AG09319 (cell line): Measurements from ENCODE around the gene UPK1A.
A peak's percentile ranks its signal among the peaks of the same experiment; 100 is the strongest.

Experiments used
- DNase-seq: peaks from one replicate; pipeline ENCODE4 v3.0.0-alpha.2; 2010; ENCODE audit warnings: low read depth; ENCODE audit errors: extremely low read depth
- TF ChIP-seq, protein P1 (sequence below): IDR thresholded peaks from 2 replicates; pipeline ENCODE4 v1.5.1; 2011; ENCODE audit warnings: low read depth, mild to moderate bottlenecking, inconsistent platforms, low read length, moderate library complexity

The UPK1A gene

DNA sequence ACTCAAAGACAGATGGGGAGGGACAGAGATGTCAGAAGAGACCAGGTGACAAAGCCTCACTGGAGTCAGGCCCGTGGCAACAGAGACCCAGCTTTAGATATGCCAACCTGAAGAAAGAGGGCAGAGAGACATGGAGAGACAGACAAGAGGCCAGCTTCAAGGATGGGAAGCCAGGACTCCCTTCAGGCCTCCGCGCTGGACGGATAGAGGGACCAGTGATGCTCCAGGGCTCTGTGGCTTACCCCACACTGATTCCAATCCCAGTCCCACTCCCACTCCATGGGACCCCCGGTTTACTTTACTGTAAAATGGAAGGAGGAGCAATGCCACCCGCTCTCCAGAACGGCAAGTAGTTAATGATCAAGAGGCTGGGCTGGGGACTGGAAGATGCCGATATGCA lies 26.5 kb upstream of the UPK1A start:
- DNase-seq: no peak
- TF ChIP-seq, protein P1, sequence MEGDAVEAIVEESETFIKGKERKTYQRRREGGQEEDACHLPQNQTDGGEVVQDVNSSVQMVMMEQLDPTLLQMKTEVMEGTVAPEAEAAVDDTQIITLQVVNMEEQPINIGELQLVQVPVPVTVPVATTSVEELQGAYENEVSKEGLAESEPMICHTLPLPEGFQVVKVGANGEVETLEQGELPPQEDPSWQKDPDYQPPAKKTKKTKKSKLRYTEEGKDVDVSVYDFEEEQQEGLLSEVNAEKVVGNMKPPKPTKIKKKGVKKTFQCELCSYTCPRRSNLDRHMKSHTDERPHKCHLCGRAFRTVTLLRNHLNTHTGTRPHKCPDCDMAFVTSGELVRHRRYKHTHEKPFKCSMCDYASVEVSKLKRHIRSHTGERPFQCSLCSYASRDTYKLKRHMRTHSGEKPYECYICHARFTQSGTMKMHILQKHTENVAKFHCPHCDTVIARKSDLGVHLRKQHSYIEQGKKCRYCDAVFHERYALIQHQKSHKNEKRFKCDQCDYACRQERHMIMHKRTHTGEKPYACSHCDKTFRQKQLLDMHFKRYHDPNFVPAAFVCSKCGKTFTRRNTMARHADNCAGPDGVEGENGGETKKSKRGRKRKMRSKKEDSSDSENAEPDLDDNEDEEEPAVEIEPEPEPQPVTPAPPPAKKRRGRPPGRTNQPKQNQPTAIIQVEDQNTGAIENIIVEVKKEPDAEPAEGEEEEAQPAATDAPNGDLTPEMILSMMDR: no peak

DNA sequence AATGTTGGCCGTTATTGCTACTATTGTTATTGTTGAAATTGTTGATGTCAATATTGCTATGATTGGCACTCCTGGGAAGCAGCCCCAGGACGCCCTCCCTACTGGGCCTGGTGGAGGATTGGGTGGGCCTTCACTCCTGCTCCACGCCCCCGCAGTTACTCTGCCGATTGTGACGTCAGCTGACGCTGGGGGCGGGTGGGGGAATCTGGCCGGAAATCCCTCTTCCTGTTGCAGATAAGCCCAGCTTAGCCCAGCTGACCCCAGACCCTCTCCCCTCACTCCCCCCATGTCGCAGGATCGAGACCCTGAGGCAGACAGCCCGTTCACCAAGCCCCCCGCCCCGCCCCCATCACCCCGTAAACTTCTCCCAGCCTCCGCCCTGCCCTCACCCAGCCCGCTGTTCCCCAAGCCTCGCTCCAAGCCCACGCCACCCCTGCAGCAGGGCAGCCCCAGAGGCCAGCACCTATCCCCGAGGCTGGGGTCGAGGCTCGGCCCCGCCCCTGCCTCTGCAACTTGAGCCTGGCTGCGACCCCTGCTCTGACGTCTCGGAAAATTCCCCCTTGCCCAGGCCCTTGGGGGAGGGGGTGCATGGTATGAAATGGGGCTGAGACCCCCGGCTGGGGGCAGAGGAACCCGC lies 24.7 kb upstream of the UPK1A start, which contains the start of gene ETV2:
Gene ETV2, plus strand, starts transcription at position 231 of the 637 bp plus-strand sequence. CDS start 716 bp downstream, outside the sequence.
- DNase-seq: no peak
- TF ChIP-seq, protein P1: no peak

DNA sequence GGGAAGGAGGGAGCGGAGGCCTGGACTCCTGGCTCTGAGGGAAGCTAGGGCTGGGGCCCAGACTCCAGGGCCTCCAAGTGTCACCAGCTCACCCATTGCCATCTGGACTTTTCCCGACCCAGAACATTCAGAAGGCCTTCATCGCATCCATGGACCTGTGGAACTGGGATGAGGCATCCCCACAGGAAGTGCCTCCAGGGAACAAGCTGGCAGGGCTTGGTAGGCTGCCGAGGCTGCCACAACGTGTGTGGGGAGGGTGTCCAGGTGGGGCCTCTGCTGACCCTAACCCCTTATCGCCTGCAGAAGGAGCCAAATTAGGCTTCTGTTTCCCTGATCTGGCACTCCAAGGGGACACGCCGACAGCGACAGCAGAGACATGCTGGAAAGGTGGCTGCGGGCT lies 24.0 kb upstream of the UPK1A start:
- DNase-seq: no peak
- TF ChIP-seq, protein P1: no peak

DNA sequence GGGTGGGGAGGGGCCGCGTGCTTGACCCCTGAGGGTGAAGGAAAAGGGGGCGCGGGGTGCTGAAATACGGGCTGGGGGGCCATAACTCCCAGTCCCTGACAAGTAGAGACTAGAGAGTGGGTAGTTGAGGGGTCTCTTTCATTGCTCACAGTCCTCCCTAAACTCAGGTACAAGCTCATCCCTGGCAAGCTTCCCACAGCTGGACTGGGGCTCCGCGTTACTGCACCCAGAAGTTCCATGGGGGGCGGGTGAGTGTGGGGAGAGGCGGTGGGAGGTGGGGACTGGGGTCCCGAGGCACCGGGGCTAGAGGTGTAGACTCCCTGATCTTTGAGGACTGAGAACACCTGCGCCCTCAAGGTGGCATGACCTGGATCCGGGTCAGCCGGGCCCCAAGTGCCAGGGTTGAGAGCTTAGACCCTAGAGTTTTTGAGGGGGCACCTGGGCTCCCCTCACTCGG lies 23.5 kb upstream of the UPK1A start:
- DNase-seq: no peak
- TF ChIP-seq, protein P1: no peak

DNA sequence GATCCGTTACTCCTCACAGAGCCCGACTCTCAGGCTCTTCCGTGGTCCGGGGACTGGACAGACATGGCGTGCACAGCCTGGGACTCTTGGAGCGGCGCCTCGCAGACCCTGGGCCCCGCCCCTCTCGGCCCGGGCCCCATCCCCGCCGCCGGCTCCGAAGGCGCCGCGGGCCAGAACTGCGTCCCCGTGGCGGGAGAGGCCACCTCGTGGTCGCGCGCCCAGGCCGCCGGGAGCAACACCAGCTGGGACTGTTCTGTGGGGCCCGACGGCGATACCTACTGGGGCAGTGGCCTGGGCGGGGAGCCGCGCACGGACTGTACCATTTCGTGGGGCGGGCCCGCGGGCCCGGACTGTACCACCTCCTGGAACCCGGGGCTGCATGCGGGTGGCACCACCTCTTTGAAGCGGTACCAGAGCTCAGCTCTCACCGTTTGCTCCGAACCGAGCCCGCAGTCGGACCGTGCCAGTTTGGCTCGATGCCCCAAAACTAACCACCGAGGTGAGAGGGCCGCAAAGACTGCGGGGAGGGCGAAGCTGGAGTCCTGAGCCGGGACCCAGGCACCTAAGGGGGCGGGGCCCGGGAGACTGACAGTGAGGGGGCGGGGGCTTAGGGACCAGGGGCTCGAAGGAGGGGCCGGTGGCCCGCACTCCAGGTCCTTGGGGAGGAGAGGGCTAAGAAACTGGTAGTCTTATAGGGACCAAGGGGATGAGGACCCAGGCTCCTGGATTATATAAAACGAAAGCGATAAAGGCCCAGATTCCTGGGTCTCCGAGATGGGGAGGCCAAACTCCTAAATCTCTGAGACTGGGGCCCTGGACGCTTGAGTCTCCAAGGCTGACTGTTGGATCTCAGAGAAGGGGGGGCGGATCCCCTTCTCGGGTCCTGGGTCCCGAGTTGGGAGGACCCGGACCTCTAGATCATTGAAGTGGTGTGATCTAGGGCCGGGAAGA lies 22.8 kb upstream of the UPK1A start:
- peak; percentile 34 for DNase-seq
- TF ChIP-seq, protein P1: no peak

DNA sequence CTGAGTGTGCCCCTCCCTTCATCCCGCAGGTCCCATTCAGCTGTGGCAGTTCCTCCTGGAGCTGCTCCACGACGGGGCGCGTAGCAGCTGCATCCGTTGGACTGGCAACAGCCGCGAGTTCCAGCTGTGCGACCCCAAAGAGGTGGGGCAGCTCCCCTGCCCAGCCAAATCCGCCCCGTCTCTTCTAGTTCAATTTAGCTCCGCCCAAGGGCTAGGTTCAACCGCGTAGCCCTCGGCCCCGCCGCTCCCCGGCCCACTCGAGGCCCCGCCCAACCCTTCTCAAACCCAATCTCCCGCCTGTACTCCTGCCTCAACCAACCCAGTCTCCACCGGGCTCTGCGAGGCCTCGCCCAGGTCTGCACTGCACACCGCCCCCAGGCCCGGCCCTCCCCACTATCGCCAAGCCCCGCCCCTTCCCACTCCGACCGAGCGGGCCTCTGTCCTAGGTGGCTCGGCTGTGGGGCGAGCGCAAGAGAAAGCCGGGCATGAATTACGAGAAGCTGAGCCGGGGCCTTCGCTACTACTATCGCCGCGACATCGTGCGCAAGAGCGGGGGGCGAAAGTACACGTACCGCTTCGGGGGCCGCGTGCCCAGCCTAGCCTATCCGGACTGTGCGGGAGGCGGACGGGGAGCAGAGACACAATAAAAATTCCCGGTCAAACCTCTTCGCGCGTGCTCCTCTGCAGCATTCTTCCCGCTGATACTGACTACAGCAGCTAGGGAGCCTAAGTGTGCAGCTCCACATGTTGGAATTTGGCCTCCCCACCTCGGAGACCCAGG lies 21.9 kb upstream of the UPK1A start:
- TF ChIP-seq, protein P1: no peak
- DNase-seq: peak; percentile 70
